ENCODE data around the gene DLX4. TPM values are rescaled to one million over a fixed set of nuclear protein-coding genes. Genes with fewer than 3 reads are reported as not detected.

DLX4 gene
- total RNA-seq, 1 experiment from 2014 or later = 1.3 TPM

GRCh38 chr17:49984776-49985175 is 15.8 kb downstream of the DLX4 start (continued):
- no peak for TF ChIP-seq STAT6 (CRISPR knock-in tag; conservative IDR thresholded peaks at IDR 0.05; ENCODE audit: low read depth)
- TF ChIP-seq CREB1 (CRISPR knock-in tag; IDR thresholded peaks at IDR 0.05) = no peak

GRCh38 chr17:49985310-49985990 is 16.5 kb downstream of the DLX4 start:
- Mint-ChIP-seq H3K36me3 (no peaks in the 10 kb centered on the region), H3K4me1 (peaks cover 30% of the 10 kb centered on the region), H3K27me3 (ENCODE audit: low read depth) (peaks cover 93% of the 10 kb centered on the region), H3K4me3 (no peak overlapping the region), H3K27ac (no peak overlapping the region), H3K9me3 (no peaks in the 10 kb centered on the region)
- ATAC-seq (no peak), DNase-seq (ENCODE audit: low spot score) (no peak)
- TF ChIP-seq RORB (CRISPR knock-in tag; IDR thresholded peaks at IDR 0.05) (no peak), MLX (CRISPR knock-in tag; IDR thresholded peaks at IDR 0.05) (no peak), ZSCAN18 (CRISPR knock-in tag; IDR thresholded peaks at IDR 0.05) (no peak), GRHL2 (CRISPR knock-in tag; IDR thresholded peaks at IDR 0.05; ENCODE audit: insufficient replicate concordance, severe bottlenecking) (no peak), TEAD1 (CRISPR knock-in tag; IDR thresholded peaks at IDR 0.05) (no peak), ZNF423 (CRISPR knock-in tag; IDR thresholded peaks at IDR 0.05) (no peak)
- ChIA-PET POLR2A (no interaction called here), CTCF (interaction anchor here (0.8 to 5.7 kb wide), 6 partner anchors 10 to 105 kb away, joined by 3 to 33 read pairs (median 6); partner anchors contain the start of gene DLX3)

- CTCF ChIA-PET = interaction anchor here (0.8 to 5.7 kb wide), 8 partner anchors 8 to 106 kb away, joined by 3 to 33 read pairs (median 6); partner anchors contain the start of gene DLX3
- Mint-ChIP-seq H3K27me3 (ENCODE audit: low read depth) (peaks cover 93% of the 10 kb centered on the region), H3K36me3 (no peaks in the 10 kb centered on the region), H3K27ac (no peak overlapping the region), H3K9me3 (no peaks in the 10 kb centered on the region), H3K4me3 (no peak overlapping the region), H3K4me1 (peaks cover 19% of the 10 kb centered on the region)
- ATAC-seq (no peak), DNase-seq (ENCODE audit: low spot score) (no peak)
- POLR2A ChIA-PET = no interaction called here
- TF ChIP-seq PREB (CRISPR knock-in tag; IDR thresholded peaks at IDR 0.05; ENCODE audit: borderline replicate concordance) (no peak), USF1 (CRISPR knock-in tag; IDR thresholded peaks at IDR 0.05) (no peak), AR (CRISPR knock-in tag; IDR thresholded peaks at IDR 0.05) (no peak), RELA (CRISPR knock-in tag; IDR thresholded peaks at IDR 0.05; ENCODE audit: borderline replicate concordance) (no peak)
Measured at GRCh38 chr17:49986396-49987289, 17.7 kb downstream of the DLX4 start.
